ENCODE measurements around the gene CACNA1D. TPM values are rescaled to one million over a fixed set of nuclear protein-coding genes. Genes with fewer than 3 reads are reported as not detected.

Gene CACNA1D
- total RNA-seq, 1 experiment from 2014 or later, result 1.1 TPM

DNA sequence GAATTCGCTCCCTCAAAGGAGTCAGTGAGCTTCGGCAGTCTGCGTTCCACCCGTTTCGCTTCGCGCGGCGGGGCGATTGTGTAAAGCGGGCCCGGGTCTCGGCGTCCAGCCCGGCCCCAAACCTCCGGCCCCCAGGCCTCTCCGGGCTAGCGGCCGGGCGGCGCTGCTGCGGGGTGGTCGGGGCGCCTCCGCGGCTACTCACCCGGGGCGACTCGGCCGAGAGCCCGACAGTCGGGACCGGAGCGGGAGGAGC, 351.4 kb downstream of the CACNA1D start:
- POLR2A ChIA-PET, result interaction anchor here (1.0 to 1.7 kb wide), 2 partner anchors 17 to 46 kb away, joined by 4 read pairs; partner anchors contain the start of gene SELENOK
- intact Hi-C loops (cut with micrococcal nuclease), result no loop called here
- peak overlapping the region; percentile 83 for H3K27ac ChIP-seq (ENCODE audit: low read depth, low read length)
- H3K36me3 ChIP-seq (ENCODE audit: control insufficient read depth in 1 of 2, insufficient read depth in 2 of 2, low read length in 2 of 2), result no peaks in the 10 kb centered on the region
- CTCF ChIA-PET, result no interaction called here
- H3K9me2 ChIP-seq (ENCODE audit: insufficient read depth), result no peaks in the 10 kb centered on the region
- peak overlapping the region; percentile 83 for H3K9ac ChIP-seq (ENCODE audit: low read length)
- no peak for ATAC-seq
- H3K4me1 ChIP-seq (ENCODE audit: control insufficient read depth in 1 of 2, insufficient read depth in 2 of 2, low read length in 2 of 2), result peaks cover 39 to 51% of the 10 kb centered on the region in 2 experiments
- H3K4me2 ChIP-seq (ENCODE audit: low read length), result peak overlapping the region; percentile 87
- DNase-seq (ENCODE audit: low read depth, low spot score), result no peak
- peak overlapping the region; percentile 56 for H2AFZ ChIP-seq (ENCODE audit: low read depth, low read length, poor library complexity, severe bottlenecking)
- TF ChIP-seq, protein P1, sequence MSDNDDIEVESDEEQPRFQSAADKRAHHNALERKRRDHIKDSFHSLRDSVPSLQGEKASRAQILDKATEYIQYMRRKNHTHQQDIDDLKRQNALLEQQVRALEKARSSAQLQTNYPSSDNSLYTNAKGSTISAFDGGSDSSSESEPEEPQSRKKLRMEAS (IDR thresholded peaks at IDR 0.05), result no peak
- TF ChIP-seq, protein P2, sequence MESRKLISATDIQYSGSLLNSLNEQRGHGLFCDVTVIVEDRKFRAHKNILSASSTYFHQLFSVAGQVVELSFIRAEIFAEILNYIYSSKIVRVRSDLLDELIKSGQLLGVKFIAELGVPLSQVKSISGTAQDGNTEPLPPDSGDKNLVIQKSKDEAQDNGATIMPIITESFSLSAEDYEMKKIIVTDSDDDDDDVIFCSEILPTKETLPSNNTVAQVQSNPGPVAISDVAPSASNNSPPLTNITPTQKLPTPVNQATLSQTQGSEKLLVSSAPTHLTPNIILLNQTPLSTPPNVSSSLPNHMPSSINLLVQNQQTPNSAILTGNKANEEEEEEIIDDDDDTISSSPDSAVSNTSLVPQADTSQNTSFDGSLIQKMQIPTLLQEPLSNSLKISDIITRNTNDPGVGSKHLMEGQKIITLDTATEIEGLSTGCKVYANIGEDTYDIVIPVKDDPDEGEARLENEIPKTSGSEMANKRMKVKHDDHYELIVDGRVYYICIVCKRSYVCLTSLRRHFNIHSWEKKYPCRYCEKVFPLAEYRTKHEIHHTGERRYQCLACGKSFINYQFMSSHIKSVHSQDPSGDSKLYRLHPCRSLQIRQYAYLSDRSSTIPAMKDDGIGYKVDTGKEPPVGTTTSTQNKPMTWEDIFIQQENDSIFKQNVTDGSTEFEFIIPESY (IDR thresholded peaks at IDR 0.05; ENCODE audit: extremely low read depth, insufficient replicate concordance, low read length), result no peak
- TF ChIP-seq POLR2A (IDR thresholded peaks at IDR 0.05; ENCODE audit: borderline replicate concordance, extremely low read depth, insufficient read depth, insufficient read length), result no peak
- no peak for TF ChIP-seq ZNF274 (IDR thresholded peaks at IDR 0.05; ENCODE audit: low read depth, low read length)
- no peak for TF ChIP-seq YY1 (IDR thresholded peaks at IDR 0.05; ENCODE audit: extremely low read depth, insufficient replicate concordance, low read depth, low read length)
- TF ChIP-seq RAD21 (IDR thresholded peaks at IDR 0.05; ENCODE audit: low read depth), result no peak
- no peak for TF ChIP-seq ELF1 (IDR thresholded peaks at IDR 0.05; ENCODE audit: borderline replicate concordance, low read depth)
- TF ChIP-seq EGR1 (IDR thresholded peaks at IDR 0.05; ENCODE audit: low read depth), result no peak
- TF ChIP-seq EZH2phosphoT487 (IDR thresholded peaks at IDR 0.05; ENCODE audit: borderline replicate concordance), result no peak
- no peaks in the 10 kb centered on the region for H3K9me3 ChIP-seq (ENCODE audit: control insufficient read depth in 1 of 2, insufficient read depth in 1 of 2, low read depth in 1 of 2, low read length in 2 of 2)
- H4K20me1 ChIP-seq (ENCODE audit: insufficient read depth), result no peaks in the 10 kb centered on the region
- H3K4me3 ChIP-seq (replicated peaks in 1 of 2; ENCODE audit: low read depth in 1 of 2, low read length in 2 of 2), result peak overlapping the region; percentile 45 to 72
- BruUV-seq (replicated peaks), result no TSS peak
- peaks cover 6% of the 10 kb centered on the region; the same call in 1 of the 2 replicates for H3K79me2 ChIP-seq (ENCODE audit: insufficient read depth, low read length)
- RAD21 ChIA-PET (ENCODE audit: low non-redundant PET in 1 of 2, low total read pairs in 2 of 2, uncharacterized antibody in 2 of 2, unreplicated experiment in 2 of 2), result no interaction called here
- no peaks in the 10 kb centered on the region for H3K27me3 ChIP-seq (ENCODE audit: insufficient read depth, low read length)

Measured in HCT116 (cell line).